GM12892 (cell line): Measurements from ENCODE around the gene PYGB.

Experiments used
- DNase-seq: peaks from one replicate; pipeline ENCODE4 v3.0.0; 2011; ENCODE audit not compliant: insufficient read length
- FAIRE-seq: peaks from 2 replicates; lab custom pipeline; 2011; peaks lifted over from hg19 to GRCh38; lab: Jason Lieb, UNC
- POLR2A ChIP-seq: IDR thresholded peaks from 2 replicates; pipeline ENCODE4 v1.6.1; 2011; ENCODE audit warnings: low read depth, low read length, control low read depth
- POLR2AphosphoS5 ChIP-seq: IDR thresholded peaks from 2 replicates; pipeline ENCODE4 v1.6.1; 2011; ENCODE audit warnings: low read depth, low read length, control low read depth
- TAF1 ChIP-seq: IDR thresholded peaks from 2 replicates; pipeline ENCODE4 v1.6.1; 2011; ENCODE audit warnings: low read depth, mild to moderate bottlenecking, control low read depth, low read length, borderline replicate concordance

Gene PYGB

DNA sequence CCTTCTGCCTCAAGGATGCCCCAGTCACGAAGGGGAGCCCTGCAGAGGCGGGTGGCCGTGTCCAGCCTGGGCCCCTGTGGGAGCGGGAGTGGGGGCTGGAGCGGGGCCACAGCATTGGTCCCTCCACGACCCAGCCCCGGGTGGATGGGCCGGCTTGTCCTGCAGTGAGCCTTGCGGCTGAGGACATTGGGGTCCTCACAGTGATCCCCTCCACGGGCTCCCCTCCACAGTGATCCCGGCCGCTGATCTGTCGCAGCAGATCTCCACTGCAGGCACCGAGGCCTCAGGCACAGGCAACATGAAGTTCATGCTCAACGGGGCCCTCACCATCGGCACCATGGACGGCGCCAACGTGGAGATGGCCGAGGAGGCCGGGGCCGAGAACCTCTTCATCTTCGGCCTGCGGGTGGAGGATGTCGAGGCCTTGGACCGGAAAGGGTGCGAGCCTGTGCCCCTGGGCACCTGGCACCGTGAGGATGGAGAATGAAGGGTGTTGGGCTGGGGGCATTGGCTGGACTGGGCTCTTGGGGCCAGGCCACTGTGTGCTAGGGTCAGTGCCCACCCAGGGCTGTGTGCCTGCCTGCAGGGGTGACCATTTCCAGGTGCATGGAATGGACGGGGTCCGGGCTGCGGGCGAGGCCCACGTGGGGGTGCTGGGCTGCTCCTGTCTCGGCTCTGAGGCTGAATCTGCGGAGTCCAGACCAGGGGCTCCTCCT lies 44.4 kb downstream of the PYGB start:
- FAIRE-seq (no peak), DNase-seq (no peak)
- TF ChIP-seq TAF1 (no peak), POLR2AphosphoS5 (no peak), POLR2A (no peak)

- FAIRE-seq (no peak), DNase-seq (no peak)
- no peak for TF ChIP-seq TAF1
- no peak for TF ChIP-seq POLR2A
- TF ChIP-seq POLR2AphosphoS5: no peak
These were observed 45.6 kb downstream of the PYGB start for GRCh38 chr20:25293507-25293906.

DNA sequence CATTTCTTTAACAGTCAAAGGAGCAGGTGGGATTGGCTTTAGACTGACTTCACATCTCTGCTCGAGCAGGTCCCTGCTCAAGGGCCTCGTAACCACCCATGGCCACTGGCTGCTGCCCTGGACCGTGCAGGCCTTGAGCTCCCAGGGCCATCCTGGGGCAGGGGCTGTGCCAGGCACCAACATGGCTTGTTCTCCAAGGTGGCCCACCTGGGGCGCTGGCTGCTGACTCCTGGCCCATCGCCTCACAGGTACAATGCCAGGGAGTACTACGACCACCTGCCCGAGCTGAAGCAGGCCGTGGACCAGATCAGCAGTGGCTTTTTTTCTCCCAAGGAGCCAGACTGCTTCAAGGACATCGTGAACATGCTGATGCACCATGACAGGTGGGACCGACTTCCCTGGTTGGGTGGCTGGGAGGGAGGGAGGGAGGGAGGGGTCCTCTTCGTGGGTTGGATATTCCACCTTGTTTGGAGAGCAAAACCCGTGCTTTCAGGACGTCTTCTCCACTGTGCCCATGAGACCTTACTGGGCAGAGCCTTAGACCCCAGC lies 46.1 kb downstream of the PYGB start:
- DNase-seq: no peak
- TF ChIP-seq POLR2A (no peak), POLR2AphosphoS5 (no peak), TAF1 (no peak)
- FAIRE-seq: no peak

DNA sequence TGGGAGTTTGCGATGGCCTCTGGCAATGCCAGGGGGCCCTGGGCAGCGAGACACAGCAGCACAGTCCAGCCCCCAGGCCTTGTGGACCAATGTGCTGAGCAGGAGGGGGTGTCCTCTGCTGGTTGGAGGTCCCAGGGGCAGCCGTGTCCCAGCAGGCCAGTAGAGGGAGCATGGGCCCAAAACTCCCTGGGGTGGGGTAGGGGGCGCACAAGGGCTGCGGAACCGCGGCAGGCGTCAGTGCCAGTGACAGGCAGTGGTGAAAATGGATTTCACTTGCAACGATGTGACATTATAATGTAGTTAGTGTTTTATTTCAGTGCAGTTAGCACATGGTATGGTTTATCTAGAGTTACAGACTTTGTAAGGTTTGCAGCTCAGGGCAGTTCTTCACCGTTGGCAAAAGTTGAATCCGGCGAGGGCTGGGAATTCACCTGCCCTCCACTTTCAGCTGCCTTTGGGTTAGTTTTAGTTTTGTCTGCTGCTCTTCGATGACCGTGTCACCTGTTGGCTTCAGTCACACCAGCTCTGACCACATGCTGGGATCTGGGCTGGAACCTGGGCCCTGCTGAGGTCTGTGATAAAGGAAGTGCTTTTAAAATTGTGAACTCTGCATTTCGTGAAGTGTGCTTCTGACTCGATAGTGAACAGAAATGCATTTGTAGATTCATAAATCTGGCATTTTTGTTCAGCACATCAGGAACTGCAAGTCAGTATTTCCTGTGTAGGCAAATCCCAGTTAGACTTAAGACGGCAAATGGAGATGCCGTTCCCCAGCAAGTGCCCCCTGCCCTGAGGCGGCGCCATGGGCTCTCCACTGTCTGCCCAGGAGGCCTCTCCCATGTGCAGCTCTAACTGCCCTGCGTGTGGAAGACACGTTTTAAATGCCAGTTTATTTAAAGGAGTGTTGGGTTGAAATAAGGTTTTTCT lies 46.8 kb downstream of the PYGB start:
- DNase-seq (peak; percentile 68), FAIRE-seq (peak; percentile 60)
- TF ChIP-seq POLR2A (no peak), POLR2AphosphoS5 (no peak), TAF1 (no peak)

- no peak for TF ChIP-seq POLR2A
- no peak for TF ChIP-seq POLR2AphosphoS5
- no peak for TF ChIP-seq TAF1
- DNase-seq (no peak), FAIRE-seq (no peak)
These were observed 47.7 kb downstream of the PYGB start for GRCh38 chr20:25295386-25296093.

DNA sequence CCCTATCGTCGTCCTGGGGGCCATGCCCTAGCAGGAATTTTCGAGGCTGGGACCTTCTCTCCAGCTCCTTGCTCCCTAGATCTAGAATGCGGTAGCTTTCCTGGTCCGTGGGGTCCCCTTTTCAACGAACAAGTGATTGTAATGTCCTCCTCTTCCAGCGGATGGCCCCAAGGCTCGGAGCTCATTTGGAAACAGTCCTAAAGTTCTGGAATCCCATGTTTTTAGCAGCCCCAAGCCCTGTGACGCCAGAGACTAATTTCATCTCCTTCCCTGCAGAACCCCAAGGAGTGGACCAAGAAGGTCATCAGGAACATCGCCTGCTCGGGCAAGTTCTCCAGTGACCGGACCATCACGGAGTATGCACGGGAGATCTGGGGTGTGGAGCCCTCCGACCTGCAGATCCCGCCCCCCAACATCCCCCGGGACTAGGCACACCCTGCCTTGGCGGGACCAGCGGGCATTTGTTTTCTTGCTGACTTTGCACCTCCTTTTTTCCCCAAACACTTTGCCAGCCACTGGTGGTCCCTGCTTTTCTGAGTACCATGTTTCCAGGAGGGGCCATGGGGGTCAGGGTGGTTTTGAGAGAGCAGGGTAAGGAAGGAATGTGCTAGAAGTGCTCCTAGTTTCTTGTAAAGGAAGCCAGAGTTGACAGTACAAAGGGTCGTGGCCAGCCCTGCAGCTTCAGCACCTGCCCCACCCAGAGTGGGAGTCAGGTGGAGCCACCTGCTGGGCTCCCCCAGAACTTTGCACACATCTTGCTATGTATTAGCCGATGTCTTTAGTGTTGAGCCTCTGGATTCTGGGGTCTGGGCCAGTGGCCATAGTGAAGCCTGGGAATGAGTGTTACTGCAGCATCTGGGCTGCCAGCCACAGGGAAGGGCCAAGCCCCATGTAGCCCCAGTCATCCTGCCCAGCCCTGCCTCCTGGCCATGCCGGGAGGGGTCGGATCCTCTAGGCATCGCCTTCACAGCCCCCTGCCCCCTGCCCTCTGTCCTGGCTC lies 48.5 kb downstream of the PYGB start:
- DNase-seq (peak; percentile 60), FAIRE-seq (peak; percentile 56)
- TF ChIP-seq POLR2AphosphoS5 (no peak), TAF1 (no peak), POLR2A (peak; percentile 16; the same call in 1 of the 2 replicates)

DNA sequence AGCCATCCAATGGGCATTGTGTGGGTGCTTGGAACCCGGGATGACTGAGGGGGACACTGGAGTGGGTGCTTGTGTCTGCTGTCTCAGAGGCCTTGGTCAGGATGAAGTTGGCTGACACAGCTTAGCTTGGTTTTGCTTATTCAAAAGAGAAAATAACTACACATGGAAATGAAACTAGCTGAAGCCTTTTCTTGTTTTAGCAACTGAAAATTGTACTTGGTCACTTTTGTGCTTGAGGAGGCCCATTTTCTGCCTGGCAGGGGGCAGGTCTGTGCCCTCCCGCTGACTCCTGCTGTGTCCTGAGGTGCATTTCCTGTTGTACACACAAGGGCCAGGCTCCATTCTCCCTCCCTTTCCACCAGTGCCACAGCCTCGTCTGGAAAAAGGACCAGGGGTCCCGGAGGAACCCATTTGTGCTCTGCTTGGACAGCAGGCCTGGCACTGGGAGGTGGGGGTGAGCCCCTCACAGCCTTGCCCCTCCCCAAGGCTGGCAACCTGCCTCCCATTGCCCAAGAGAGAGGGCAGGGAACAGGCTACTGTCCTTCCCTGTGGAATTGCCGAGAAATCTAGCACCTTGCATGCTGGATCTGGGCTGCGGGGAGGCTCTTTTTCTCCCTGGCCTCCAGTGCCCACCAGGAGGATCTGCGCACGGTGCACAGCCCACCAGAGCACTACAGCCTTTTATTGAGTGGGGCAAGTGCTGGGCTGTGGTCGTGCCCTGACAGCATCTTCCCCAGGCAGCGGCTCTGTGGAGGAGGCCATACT lies 49.4 kb downstream of the PYGB start:
- peak; percentile 84 for FAIRE-seq
- DNase-seq: peak; percentile 60
- peak; percentile 2; the same call in 1 of the 2 replicates for TF ChIP-seq POLR2A
- 0 out of 2 replicates have a peak, but pooled peaks have one; percentile 7 for TF ChIP-seq POLR2AphosphoS5
- TF ChIP-seq TAF1: no peak

DNA sequence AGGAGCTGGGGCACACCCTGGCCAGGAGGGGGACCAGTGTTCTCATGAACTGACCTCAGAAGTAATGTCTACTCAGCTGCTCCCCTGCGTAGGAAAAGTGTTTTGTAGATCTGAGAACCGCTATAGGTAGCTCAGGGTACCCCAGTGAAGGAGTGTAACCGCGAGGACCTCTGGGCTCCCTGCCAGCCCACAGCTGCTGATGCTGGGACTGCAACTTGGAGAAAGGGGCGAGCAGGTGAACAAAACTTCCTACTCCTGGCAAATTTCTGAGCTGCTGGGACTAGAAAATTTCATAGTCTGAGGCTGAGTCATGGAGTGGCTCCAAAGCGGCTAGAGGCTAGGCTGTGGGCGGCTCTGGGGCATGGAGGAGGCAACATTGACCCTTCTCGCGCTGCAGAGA lies 51.9 kb downstream of the PYGB start:
- FAIRE-seq (no peak), DNase-seq (no peak)
- no peak for TF ChIP-seq POLR2A
- TF ChIP-seq TAF1: no peak
- TF ChIP-seq POLR2AphosphoS5: no peak

DNA sequence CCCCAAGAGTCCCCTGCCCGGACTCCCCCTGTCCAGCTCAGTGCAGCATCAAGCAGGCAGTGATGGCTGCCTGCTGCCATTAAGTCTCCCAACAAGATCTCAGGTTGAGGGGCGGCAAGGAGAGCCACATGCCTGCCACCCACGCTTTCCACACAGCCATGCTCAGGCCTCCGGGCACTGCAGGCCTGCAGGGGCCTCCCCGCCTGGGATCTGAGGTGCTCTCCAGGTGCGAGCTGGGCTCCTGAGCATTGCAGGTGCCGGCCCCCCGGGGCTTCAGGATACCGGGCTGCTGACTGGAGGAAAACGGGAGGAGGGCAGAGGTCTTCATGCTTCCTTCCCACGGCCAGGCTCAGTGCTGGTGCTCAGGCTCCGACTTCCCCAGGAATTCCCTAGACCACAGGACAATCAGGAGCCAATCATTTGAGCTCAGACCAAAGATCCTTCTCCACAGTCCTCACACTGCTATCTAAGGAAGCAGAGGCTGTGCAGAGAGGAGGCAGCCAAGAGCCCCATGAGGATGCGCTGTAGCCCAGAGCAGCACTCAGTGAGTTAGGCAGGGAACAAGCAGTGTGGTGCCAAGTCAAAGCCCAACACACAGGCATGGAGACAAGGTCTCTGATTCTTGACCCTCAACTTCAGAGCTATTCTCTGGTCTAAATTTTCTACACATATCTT lies 52.7 kb downstream of the PYGB start:
- FAIRE-seq (no peak), DNase-seq (no peak)
- TF ChIP-seq POLR2AphosphoS5: no peak
